H1 (cell line): Measurements from ENCODE around the gene GALNT11.

ENCODE experiments used
- ATF2 ChIP-seq: IDR thresholded peaks from 2 replicates; pipeline ENCODE4 v1.6.1; 2012; ENCODE audit warnings: low read length, inconsistent platforms
- CHD2 ChIP-seq: IDR thresholded peaks from 2 replicates; pipeline ENCODE4 v1.6.1; 2012; ENCODE audit warnings: low read length, improper control_type of control experiment
- CTCF ChIP-seq, 3 experiments: IDR thresholded peaks; 1 replicate in 2 of 3; 2 replicates in 1 of 3; pipeline versions ENCODE4 v1.5.1 to v1.6.1; 2011; ENCODE audit warnings: low read length in 3 of 3, mild to moderate bottlenecking in 3 of 3, inconsistent platforms in 2 of 3, low read depth in 1 of 3, moderate library complexity in 1 of 3; ENCODE audit not compliant: insufficient read depth in 1 of 3; ENCODE audit errors: control extremely low read depth in 1 of 3
- GABPA ChIP-seq: IDR thresholded peaks from 2 replicates; pipeline ENCODE4 v1.6.1; 2011; ENCODE audit warnings: mild to moderate bottlenecking, low read length, moderate library complexity, borderline replicate concordance; ENCODE audit not compliant: insufficient read depth
- MAX ChIP-seq: IDR thresholded peaks from 2 replicates; pipeline ENCODE4 v1.6.1; 2012; ENCODE audit warnings: inconsistent platforms
- RAD21 ChIP-seq, 2 experiments: IDR thresholded peaks in 1 of 2; conservative IDR thresholded peaks in 1 of 2; 2 replicates each; pipeline ENCODE4 v1.6.1; 2011; ENCODE audit warnings: low read depth in 2 of 2, low read length in 2 of 2, improper control_type of control experiment in 1 of 2, inconsistent platforms in 1 of 2, mild to moderate bottlenecking in 1 of 2, moderate library complexity in 1 of 2
- RNF2 ChIP-seq: fragments of 200-900, 300-1000 bp; sonication (generic); IDR thresholded peaks from 2 replicates; pipeline ENCODE4 v1.7.1; 2016; ENCODE audit warnings: borderline replicate concordance, low read depth, mild to moderate bottlenecking, antibody characterized with exemption, low read length; ENCODE audit not compliant: poor library complexity, severe bottlenecking; ENCODE audit errors: missing control alignments
- SP1 ChIP-seq: IDR thresholded peaks from 2 replicates; pipeline ENCODE4 v1.6.1; 2011; ENCODE audit warnings: low read depth, low read length

GRCh38 chr7:152140560-152140959 lies 115.1 kb downstream of the GALNT11 start:
- TF ChIP-seq MAX (no peak), CHD2 (no peak), ATF2 (no peak), GABPA (no peak), RNF2 (no peak), CTCF (IDR thresholded peaks at IDR 0.05; ENCODE audit: control extremely low read depth in 1 of 3, insufficient read depth in 1 of 3, low read depth in 1 of 3, low read length in 3 of 3) (no peak), SP1 (no peak), RAD21 (IDR thresholded peaks at IDR 0.05 in 1 of 2, conservative IDR thresholded peaks at IDR 0.05 in 1 of 2; ENCODE audit: low read depth in 2 of 2, low read length in 2 of 2) (no peak)
